Ovary (tissue), 9 donors: ENCODE data around the gene SAMMSON. TPM values are rescaled to one million over a fixed set of nuclear protein-coding genes. Genes with fewer than 3 reads are reported as not detected.

ENCODE experiments used
- DNase-seq, 5 donors: peaks; one replicate each; pipeline ENCODE4 v3.0.0-alpha.2; 2019 to 2020
- H3K27ac ChIP-seq, 2 donors: fragments of 200-600 bp; one replicate each; pipeline versions ENCODE4 v1.5.1 to v1.8.0; 2019 to 2022
- H3K27me3 ChIP-seq: fragments of 200-600 bp; one replicate; pipeline ENCODE4 v1.8.0; 2022
- H3K36me3 ChIP-seq: fragments of 200-600 bp; sonication (generic); one replicate; pipeline ENCODE4 v1.5.1; 2019
- H3K4me1 ChIP-seq: one replicate; pipeline ENCODE4 v1.8.1; 2013; ENCODE audit warnings: mild to moderate bottlenecking, moderate library complexity; ENCODE audit not compliant: insufficient read depth
- H3K4me3 ChIP-seq: fragments of 200-600 bp; sonication (generic); one replicate; pipeline ENCODE4 v1.5.1; 2017
- H3K9me3 ChIP-seq, 2 donors: fragments of 200-600 bp in 1 of 2; sonication (generic) in 1 of 2; one replicate each; pipeline versions ENCODE4 v1.5.1 to v1.8.1; 2013 to 2019; ENCODE audit warnings: mild to moderate bottlenecking in 1 of 2, moderate library complexity in 1 of 2
- CTCF ChIP-seq, 3 donors: fragments of 450-650 bp in 2 of 3; fragments of 200-600 bp in 1 of 3; IDR thresholded peaks; one replicate each; pipeline versions ENCODE4 v1.5.1 to v1.8.0; 2016 to 2022; ENCODE audit warnings: antibody characterized with exemption in 3 of 3, mild to moderate bottlenecking in 1 of 3
- EP300 ChIP-seq: sonication (generic); formaldehyde crosslinking; IDR thresholded peaks from one replicate; pipeline ENCODE4 v1.6.1; 2017; ENCODE audit warnings: antibody characterized with exemption
- POLR2A ChIP-seq: fragments of 450-650 bp; IDR thresholded peaks from one replicate; pipeline ENCODE4 v1.6.1; 2017; ENCODE audit warnings: antibody characterized with exemption, mild to moderate bottlenecking, moderate library complexity
- WGBS, 3 donors: extraction: QIAGEN DNeasy Blood & Tissue Kit in 1 of 3; methylation state at CpG; one replicate each; pipeline versions ENCODE4 v1.1.5 to v1.1.7; 2013 to 2017; 5-methylcytosine and 5-hydroxymethylcytosine counted together
- intact Hi-C, 4 donors: fragments of 100-400 bp; cut with DNase I; formaldehyde crosslinking; loops; one replicate each; pipeline versions ENCODE4 v1.11.0 to v1.15.1; 2022 to 2023
- polyA plus RNA-seq, 2 donors: library from polyadenylated mRNA; stranded (reverse); fragments of 200-250 nt in 1 of 2; fragments of 350-450 nt in 1 of 2; fragmentation: Illumina TruSeq in 1 of 2; extraction: RNeasy Lipid Tissue Mini Kit (QIAGEN cat#74804) in 1 of 2; gene quantifications; one replicate each; pipeline ENCODE4 v1.2.3, GENCODE V29; 2013 to 2014
- total RNA-seq, 7 donors: library from RNA; depleted of rRNA in 2 of 7; stranded (reverse); fragments of >200 nt in 2 of 7; fragmentation: NEBNext Ultra II Directional in 3 of 7; extraction: Animal tissue kit (Norgen Biotek cat#: 25700) in 3 of 7; gene quantifications; one replicate each; pipeline versions ENCODE4 v1.1.0 to v1.2.4, GENCODE V29; 2016 to 2023
- donor health status: DM: no; HTN: no; CAD: no; lungs with moderate emphysema.
- donor health status: DM: no; HTN: no; CAD: no.
- donor health status: Bipolar disorder and iron deficiency.
- donor health status: DM: yes; HTN: yes; CAD: no.
- donor health status: DM: no; HTN: no; CAD: no.
- donor health status: DM: yes; HTN: yes; CAD: no.

Gene SAMMSON
- total and polyA plus RNA-seq, 9 donors = 0.20 to 0.57 (median 0.31) TPM; not detected in 1

GRCh38 chr3:70067860-70068521, 68.5 kb downstream of the SAMMSON start:
- no peak for TF ChIP-seq EP300
- no peaks in the 10 kb centered on the region for H3K4me1 ChIP-seq
- no peaks in the 10 kb centered on the region for H3K36me3 ChIP-seq
- H3K9me3 ChIP-seq = no peaks in the 10 kb centered on the region
- H3K4me3 ChIP-seq = no peak overlapping the region
- intact Hi-C loops = loop anchor here in 1 of 4 donors (10.0 kb wide), 1 partner anchor 1587 kb away; no protein-coding TSS in a partner anchor
- H3K27ac ChIP-seq = no peak overlapping the region
- H3K27me3 ChIP-seq = no peaks in the 10 kb centered on the region
- DNase-seq = no peak
- 58 to 68% (median 61%) methylated on average over 7 of the region's 7 CpGs for WGBS, 3 donors

- H3K4me1 ChIP-seq = no peaks in the 10 kb centered on the region
Measured at GRCh38 chr3:70069557-70069956, 70.0 kb downstream of the SAMMSON start.

GRCh38 chr3:70071138-70071537, 71.6 kb downstream of the SAMMSON start:
- Histone ChIP-seq H3K36me3 (no peaks in the 10 kb centered on the region), H3K4me1 (no peaks in the 10 kb centered on the region), H3K27me3 (no peaks in the 10 kb centered on the region), H3K9me3 (no peaks in the 10 kb centered on the region), H3K4me3 (no peak overlapping the region), H3K27ac (no peak overlapping the region)
- no peak for TF ChIP-seq POLR2A
- TF ChIP-seq EP300 = no peak
- intact Hi-C loops = no loop called here
- no peak for DNase-seq
- 80 to 88% (median 88%) methylated on average over 4 of the region's 4 CpGs for WGBS, 3 donors

More at GRCh38 chr3:70069557-70069956, 70.0 kb downstream of the SAMMSON start:
- Histone ChIP-seq H3K27ac (no peak overlapping the region), H3K9me3 (no peaks in the 10 kb centered on the region), H3K27me3 (no peaks in the 10 kb centered on the region), H3K4me3 (no peak overlapping the region), H3K36me3 (no peaks in the 10 kb centered on the region)
- DNase-seq = no peak
- 88 to 93% (median 88%) methylated on average over 5 of the region's 5 CpGs for WGBS, 3 donors
- TF ChIP-seq CTCF (IDR thresholded peaks at IDR 0.05) (no peak), EP300 (no peak), POLR2A (no peak)
- intact Hi-C loops = loop anchor here in 1 of 4 donors (10.0 kb wide), 1 partner anchor 1585 kb away; no protein-coding TSS in a partner anchor

GRCh38 chr3:70072180-70072579, 72.6 kb downstream of the SAMMSON start:
- H3K27ac ChIP-seq = no peak overlapping the region
- WGBS, 3 donors = 2 to 10% (median 7%) methylated on average over 9 of the region's 9 CpGs
- intact Hi-C loops = no loop called here
- TF ChIP-seq POLR2A (no peak), EP300 (no peak), CTCF (IDR thresholded peaks at IDR 0.05) (no peak)
- no peaks in the 10 kb centered on the region for H3K27me3 ChIP-seq
- no peaks in the 10 kb centered on the region for H3K9me3 ChIP-seq
- H3K4me3 ChIP-seq = peak overlapping the region; percentile 19
- H3K36me3 ChIP-seq = no peaks in the 10 kb centered on the region
- DNase-seq = no peak
- no peaks in the 10 kb centered on the region for H3K4me1 ChIP-seq

- H3K27ac ChIP-seq = no peak overlapping the region
- intact Hi-C loops = no loop called here
- DNase-seq = no peak
- H3K36me3 ChIP-seq = no peaks in the 10 kb centered on the region
- no peaks in the 10 kb centered on the region for H3K4me1 ChIP-seq
- H3K4me3 ChIP-seq = no peak overlapping the region
- H3K9me3 ChIP-seq = no peaks in the 10 kb centered on the region
- 89 to 95% (median 93%) methylated on average over 2 of the region's 2 CpGs for WGBS, 3 donors
- no peaks in the 10 kb centered on the region for H3K27me3 ChIP-seq
- TF ChIP-seq EP300 (no peak), CTCF (IDR thresholded peaks at IDR 0.05) (no peak), POLR2A (no peak)
Measured at GRCh38 chr3:70072754-70073153, 73.2 kb downstream of the SAMMSON start.
